ENCODE data around the gene ARSJ.
"Not testable (repeated sequence)": the region's sequence is repeated elsewhere in the genome, so short reads cannot be mapped to it uniquely, and the experiment has no call there.

ARSJ gene

DNA sequence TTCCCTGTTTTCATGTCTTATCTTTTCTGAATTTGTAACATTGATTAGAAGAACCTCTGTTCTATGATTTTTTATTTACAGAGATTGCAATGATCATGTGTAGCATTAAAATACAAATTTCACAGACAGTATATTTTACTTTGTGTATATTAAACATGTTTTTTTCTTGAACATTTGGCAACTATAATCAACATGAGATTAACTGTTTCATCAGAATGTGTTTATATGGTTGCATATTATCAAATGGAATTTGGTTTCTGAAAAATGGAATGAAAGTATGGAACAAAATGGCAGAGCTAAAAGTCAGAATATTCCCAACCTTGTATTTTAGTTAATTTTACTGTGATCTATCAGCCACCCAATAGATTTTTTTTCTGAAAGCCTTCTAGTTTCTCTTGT, 19.9 kb downstream of the ARSJ start:
- in situ Hi-C loops (cut with MboI; ENCODE audit: low sequenced_read_pairs): no loop called here

GRCh38 chr4:113958766-113959538, 20.5 kb downstream of the ARSJ start:
- in situ Hi-C loops (cut with MboI; ENCODE audit: low sequenced_read_pairs): no loop called here

- in situ Hi-C loops (cut with MboI; ENCODE audit: low sequenced_read_pairs): no loop called here
Observed at GRCh38 chr4:113957956-113958355, 21.5 kb downstream of the ARSJ start.

DNA sequence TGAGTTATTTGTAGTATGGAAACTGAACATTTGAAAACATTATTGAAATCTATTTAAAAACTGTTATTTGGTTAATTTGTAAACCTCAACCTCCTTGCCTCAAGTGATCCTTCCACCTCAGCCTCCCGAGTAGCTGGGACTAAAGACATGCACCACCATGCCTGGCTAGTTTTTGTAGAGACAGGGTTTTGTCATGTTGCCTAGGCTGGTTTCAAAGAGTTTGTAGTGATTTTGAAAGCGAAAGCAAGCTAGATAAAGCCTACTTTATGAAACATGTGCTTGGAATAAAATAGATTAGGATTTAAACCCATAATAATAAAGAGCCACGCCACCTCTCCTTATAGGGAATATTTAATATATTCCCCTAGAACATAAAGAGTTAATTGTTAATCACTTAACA, 23.5 kb downstream of the ARSJ start:
- in situ Hi-C loops (cut with MboI; ENCODE audit: low sequenced_read_pairs): no loop called here

GRCh38 chr4:113955411-113955810, 24.0 kb downstream of the ARSJ start:
- in situ Hi-C loops (cut with MboI; ENCODE audit: low sequenced_read_pairs): no loop called here

GRCh38 chr4:113953888-113954287, 25.6 kb downstream of the ARSJ start:
- in situ Hi-C loops (cut with MboI; ENCODE audit: low sequenced_read_pairs): no loop called here

DNA sequence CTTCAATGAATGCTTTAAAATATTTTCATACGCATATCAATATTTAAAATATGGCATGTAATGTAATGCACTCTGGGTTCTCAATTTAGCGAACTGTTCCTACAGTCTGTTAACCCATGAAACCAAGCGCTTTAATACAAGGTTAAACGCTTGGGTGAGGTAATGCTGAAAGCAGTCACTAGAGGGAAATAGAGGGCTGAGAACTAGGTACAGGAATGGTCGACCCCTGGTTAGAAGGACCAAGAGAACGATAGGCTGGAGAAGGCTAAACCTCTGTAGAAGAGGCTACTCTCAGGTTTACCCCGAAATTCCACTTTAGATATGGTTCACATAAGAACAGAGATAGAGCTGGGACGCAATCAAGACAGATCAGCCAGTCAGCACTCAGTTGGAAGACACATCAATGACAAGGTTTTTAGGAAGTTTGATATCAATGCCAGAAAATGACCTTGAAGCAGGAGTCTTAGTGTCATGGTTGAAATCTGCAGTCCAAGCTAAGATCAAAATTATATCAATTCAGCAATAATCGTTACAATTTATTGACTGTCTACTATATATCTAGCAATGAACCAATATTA, 26.9 kb downstream of the ARSJ start:
- in situ Hi-C loops (cut with MboI; ENCODE audit: low sequenced_read_pairs): no loop called here

GRCh38 chr4:113951263-113951662, 28.2 kb downstream of the ARSJ start:
- in situ Hi-C loops (cut with MboI; ENCODE audit: low sequenced_read_pairs): no loop called here

- in situ Hi-C loops (cut with MboI; ENCODE audit: low sequenced_read_pairs): no loop called here
Observed at GRCh38 chr4:113950207-113950606, 29.2 kb downstream of the ARSJ start.

DNA sequence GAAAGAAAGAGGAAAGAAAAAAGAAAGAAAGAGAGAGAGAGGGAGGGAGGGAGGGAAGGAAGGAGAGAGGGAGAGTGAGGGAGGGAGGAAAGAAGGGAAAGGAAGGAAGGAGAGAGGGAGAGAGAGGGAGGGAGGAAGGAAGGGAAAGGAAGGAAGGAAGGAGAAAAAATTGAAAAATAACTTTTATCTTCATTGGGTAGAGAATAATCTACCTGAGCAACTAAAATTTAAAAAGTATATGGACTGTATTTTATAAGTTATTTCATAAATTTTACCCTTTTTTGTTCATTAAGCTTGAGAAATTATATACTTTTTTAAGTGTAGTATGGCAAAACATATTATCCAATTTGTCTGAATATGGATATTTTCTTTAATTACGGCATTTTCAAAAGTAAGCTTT, 32.0 kb downstream of the ARSJ start:
- in situ Hi-C loops (cut with MboI; ENCODE audit: low sequenced_read_pairs): no loop called here

DNA sequence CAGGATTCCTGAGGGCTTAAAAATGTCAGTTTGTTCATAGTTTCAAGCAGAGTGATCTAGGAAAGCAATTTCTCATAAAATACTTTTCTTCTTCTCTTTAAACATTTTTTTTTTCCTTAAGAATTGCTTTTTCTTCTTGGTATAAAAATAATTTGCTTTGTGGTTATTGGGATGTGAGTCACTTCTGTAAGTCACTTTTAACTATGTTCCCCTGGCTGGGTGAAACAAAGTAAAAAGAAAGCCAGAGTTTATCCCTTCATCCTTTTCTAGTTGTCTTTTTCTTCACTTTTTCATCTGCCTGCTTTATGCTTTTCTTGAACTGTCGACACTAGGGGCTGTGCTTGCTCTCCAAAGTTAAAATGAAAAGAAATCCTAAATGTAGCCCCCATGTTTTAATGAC, 33.5 kb downstream of the ARSJ start:
- in situ Hi-C loops (cut with MboI; ENCODE audit: low sequenced_read_pairs): no loop called here

DNA sequence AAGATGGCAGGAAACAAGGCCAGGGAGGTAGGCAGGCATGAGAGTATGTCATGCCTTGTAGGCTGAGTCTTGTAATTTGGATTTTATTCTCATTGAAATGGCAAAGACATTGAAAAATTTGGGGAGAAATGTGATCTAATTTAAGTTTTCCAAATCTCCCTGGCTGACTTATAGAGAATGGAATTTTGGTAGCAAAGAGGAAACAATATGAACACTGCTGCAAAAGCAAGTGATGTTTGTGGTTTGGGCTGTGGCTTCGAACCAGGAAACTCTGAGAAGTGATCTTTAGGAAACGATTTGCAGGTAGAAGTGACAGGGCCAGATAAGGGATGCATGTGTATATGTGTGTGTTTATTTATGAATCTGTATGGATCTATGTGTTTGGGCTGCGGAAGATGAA, 35.6 kb downstream of the ARSJ start:
- in situ Hi-C loops (cut with MboI; ENCODE audit: low sequenced_read_pairs): no loop called here

- in situ Hi-C loops (cut with MboI; ENCODE audit: low sequenced_read_pairs): no loop called here
Observed at GRCh38 chr4:113943085-113943484, 36.4 kb downstream of the ARSJ start.

DNA sequence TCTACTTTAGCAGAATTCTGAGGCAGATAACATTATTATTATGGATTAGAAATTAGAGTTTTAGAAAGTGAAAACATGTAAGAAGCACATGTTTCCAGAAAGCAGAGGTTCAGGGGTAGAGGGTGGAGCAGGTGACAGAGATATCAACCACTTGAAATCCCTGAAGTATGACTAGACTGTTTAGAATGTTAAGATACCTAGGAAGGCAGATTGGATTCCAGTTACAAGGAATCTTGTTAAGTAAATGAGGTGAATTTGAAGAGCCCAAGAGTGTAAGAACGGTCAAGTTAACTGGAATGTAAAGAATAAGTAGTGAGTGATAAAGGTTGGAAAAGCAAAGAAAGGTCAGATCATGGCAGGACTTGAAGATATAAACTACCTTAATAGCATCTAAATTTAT, 37.6 kb downstream of the ARSJ start:
- in situ Hi-C loops (cut with MboI; ENCODE audit: low sequenced_read_pairs): no loop called here

DNA sequence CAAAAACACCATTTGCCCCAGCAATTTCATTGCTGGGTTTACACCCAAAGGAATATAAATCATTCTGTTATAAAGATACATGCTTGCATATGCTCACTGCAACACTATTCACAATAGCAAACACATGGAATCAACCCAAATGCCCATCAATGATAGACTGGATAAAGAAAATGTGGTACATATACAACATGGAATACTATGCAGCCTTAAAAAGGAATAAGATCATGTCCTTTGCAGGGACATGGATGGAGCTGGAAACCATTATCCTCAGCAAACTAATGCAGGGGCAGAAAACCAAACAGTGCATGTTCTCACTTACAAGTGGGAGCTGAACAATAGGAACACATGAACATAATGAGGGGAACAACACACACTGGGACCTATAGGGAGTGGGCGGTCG, 39.3 kb downstream of the ARSJ start:
- in situ Hi-C loops (cut with MboI; ENCODE audit: low sequenced_read_pairs): not testable (repeated sequence)

GRCh38 chr4:113935190-113935589, 44.3 kb downstream of the ARSJ start:
- in situ Hi-C loops (cut with MboI; ENCODE audit: low sequenced_read_pairs): no loop called here

DNA sequence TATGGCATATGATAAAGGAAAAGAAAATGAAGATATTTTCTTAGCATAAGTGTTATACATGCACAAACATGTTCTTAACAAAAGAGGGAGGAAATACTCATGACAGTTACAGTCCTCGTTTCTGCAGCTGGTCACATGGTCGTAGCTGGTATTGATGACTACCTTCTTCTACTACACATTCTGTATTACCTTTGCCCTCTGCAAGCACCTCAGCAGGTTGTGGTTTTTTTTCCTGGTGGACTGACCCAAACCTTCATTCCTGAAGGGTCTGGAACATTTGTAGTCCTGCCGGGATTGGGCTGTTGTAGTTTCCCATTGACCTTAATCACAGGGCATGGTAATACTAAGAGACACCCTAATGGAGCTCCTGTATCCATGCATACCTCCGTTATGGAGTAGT, 54.7 kb downstream of the ARSJ start:
- in situ Hi-C loops (cut with MboI; ENCODE audit: low sequenced_read_pairs): not testable (repeated sequence)

DNA sequence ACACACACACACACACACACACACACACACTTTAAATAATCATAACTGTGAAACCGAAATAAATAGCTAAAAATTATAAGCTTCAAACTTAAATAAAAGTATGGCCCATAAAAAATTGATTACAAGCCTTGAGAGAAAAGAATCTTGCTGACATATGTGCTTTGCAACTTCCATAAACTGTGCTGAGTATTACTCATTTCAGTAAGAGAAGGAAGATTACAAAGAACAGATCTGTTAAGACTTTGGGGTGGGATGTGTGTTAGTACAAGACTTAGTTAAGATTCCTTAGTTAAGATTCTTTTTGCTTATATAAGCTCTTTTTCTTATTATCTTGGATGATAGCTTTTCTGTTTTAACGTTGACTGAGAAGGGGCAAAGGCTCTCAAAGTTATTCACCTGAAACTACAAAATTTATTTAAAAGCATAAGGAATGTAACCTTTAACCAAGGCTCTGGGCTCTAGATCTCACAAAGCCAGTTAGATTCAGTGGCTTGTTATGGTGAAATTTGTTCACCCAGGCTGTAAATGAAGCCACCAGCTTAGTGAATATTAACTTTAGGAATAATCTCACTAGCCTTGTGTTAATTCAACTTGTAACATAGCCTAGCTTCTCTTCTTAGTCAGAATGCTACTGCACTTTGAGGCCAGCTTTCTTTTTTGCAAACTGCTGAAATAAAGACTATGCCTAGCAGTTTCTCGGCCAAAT, 58.2 kb downstream of the ARSJ start:
- in situ Hi-C loops (cut with MboI; ENCODE audit: low sequenced_read_pairs): no loop called here

GRCh38 chr4:113919611-113920010, 59.8 kb downstream of the ARSJ start:
- in situ Hi-C loops (cut with MboI; ENCODE audit: low sequenced_read_pairs): no loop called here

- in situ Hi-C loops (cut with MboI; ENCODE audit: low sequenced_read_pairs): no loop called here
Observed at GRCh38 chr4:113919145-113919544, 60.3 kb downstream of the ARSJ start.

DNA sequence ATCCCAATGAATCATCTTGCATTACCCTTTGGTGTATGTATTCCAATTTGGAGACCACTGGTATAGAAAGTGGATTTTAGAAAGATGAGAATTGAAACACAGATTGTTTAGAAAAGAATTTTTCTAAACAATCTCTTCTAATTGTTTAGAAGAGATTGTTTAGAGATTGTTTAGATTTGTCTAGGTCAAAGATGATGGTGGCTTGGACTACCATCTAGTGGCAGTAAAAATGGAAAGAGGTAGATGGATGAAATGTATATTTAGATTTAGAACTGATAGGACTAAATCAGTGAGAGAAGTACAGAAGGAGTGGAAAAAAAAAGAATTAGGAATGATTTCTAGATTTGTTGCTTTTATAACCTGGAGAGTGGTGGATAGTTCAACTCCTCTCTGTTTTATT, 70.6 kb downstream of the ARSJ start:
- in situ Hi-C loops (cut with MboI; ENCODE audit: low sequenced_read_pairs): no loop called here

DNA sequence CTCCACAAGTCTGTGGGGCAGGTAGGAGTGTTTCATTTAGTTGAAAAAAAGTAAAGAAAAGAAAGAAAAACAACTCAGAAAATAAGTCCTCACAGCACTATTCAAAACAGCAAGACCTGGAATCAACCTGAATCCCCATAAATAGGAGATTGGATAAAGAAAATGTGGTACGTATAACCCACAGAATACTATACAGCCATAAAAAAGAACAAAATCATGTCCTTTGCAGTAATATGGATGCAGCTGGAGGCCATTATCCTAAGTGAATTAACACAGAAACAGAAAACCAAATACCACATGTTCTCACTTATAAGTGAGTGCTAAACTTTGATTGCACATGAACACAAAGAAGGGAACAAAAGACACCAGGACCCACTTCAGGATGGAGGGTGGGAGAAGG, 71.9 kb downstream of the ARSJ start:
- in situ Hi-C loops (cut with MboI; ENCODE audit: low sequenced_read_pairs): no loop called here

Measured in hTERT RPE-1 (cell line).